H1 (cell line): ENCODE data around the gene CEBPA. TPM values are rescaled to one million over a fixed set of nuclear protein-coding genes. Genes with fewer than 3 reads are reported as not detected.
A peak's percentile ranks its signal among the peaks of the same experiment; 100 is the strongest.

ENCODE experiments used
- CTCF ChIA-PET: fragments of 300-600 bp; sonication (Branson Sonifier 250); formaldehyde crosslinking; loops from one replicate; lab custom pipeline; 2021; ENCODE audit not compliant: partially characterized antibody; lab: Charles Lee
- POLR2A ChIA-PET: fragments of 300-600 bp; sonication (Branson Sonifier 250); formaldehyde crosslinking; loops from one replicate; lab custom pipeline; 2021; ENCODE audit warnings: inconsistent platforms; ENCODE audit not compliant: partially characterized antibody; lab: Charles Lee
- DNase-seq, 2 experiments: peaks; one replicate each; pipeline versions ENCODE4 v3.0.0 to v3.0.0-alpha.2; 2010 to 2022; ENCODE audit warnings: low spot score in 2 of 2, low read depth in 1 of 2, mixed read lengths in 1 of 2
- FAIRE-seq: peaks from 2 replicates; lab custom pipeline; 2011; peaks lifted over from hg19 to GRCh38; lab: Jason Lieb, UNC
- H2AFZ ChIP-seq: 2 replicates; pipeline ENCODE4 v1.8.1; 2012; ENCODE audit warnings: low read length, inconsistent platforms
- H2AK5ac ChIP-seq: 2 replicates; pipeline ENCODE4 v1.6.1; 2013; ENCODE audit warnings: low read depth, low read length
- H2BK120ac ChIP-seq: replicated peaks from 2 replicates; pipeline ENCODE3; 2013; ENCODE audit warnings: low read depth, low read length, inconsistent platforms
- H2BK12ac ChIP-seq: 2 replicates; pipeline ENCODE4 v1.6.1; 2013; ENCODE audit warnings: low read depth, low read length
- H2BK15ac ChIP-seq: 2 replicates; pipeline ENCODE4 v1.6.1; 2013; ENCODE audit warnings: low read length
- H2BK20ac ChIP-seq: 2 replicates; pipeline ENCODE4 v1.6.1; 2013; ENCODE audit warnings: low read length
- H2BK5ac ChIP-seq: 2 replicates; pipeline ENCODE4 v1.6.1; 2013; ENCODE audit warnings: low read depth, low read length
- H3K14ac ChIP-seq: 2 replicates; pipeline ENCODE4 v1.6.1; 2013; ENCODE audit warnings: inconsistent platforms; ENCODE audit not compliant: insufficient read length
- H3K18ac ChIP-seq: 2 replicates; pipeline ENCODE4 v1.6.1; 2013; ENCODE audit warnings: low read length; ENCODE audit errors: extremely low read depth
- H3K23ac ChIP-seq: 2 replicates; pipeline ENCODE4 v1.6.1; 2013; ENCODE audit warnings: inconsistent platforms; ENCODE audit not compliant: insufficient read length
- H3K23me2 ChIP-seq: 2 replicates; pipeline ENCODE4 v1.6.1; 2013; ENCODE audit warnings: low read depth, low read length
- H3K27ac ChIP-seq: 2 replicates; pipeline ENCODE4 v1.6.1; 2011; ENCODE audit warnings: low read depth, low read length, inconsistent platforms
- H3K27me3 ChIP-seq, 4 experiments: replicated peaks in 1 of 4; 1 replicate in 1 of 4; 2 replicates in 3 of 4; pipeline versions ENCODE4 v1.6.1 to v1.8.1; 2011 to 2013; ENCODE audit warnings: low read length in 3 of 4, mild to moderate bottlenecking in 3 of 4, inconsistent platforms in 2 of 4, mixed read lengths in 2 of 4, moderate library complexity in 1 of 4; ENCODE audit not compliant: control insufficient read depth in 3 of 4, insufficient read depth in 3 of 4; ENCODE audit errors: extremely low read depth in 1 of 4
- H3K36me3 ChIP-seq, 4 experiments: 2 replicates each; pipeline versions ENCODE4 v1.6.1 to v1.8.1; 2011 to 2013; ENCODE audit warnings: mild to moderate bottlenecking in 4 of 4, low read length in 3 of 4, moderate library complexity in 2 of 4, control low read depth in 1 of 4, inconsistent platforms in 1 of 4; ENCODE audit not compliant: insufficient read depth in 4 of 4, control insufficient read depth in 2 of 4
- H3K4ac ChIP-seq: replicated peaks from 2 replicates; pipeline ENCODE3; 2013; ENCODE audit warnings: low read length, low read depth, mixed read lengths, inconsistent platforms; ENCODE audit not compliant: insufficient read length
- H3K4me1 ChIP-seq, 4 experiments: replicated peaks in 1 of 4; 1 replicate in 1 of 4; 2 replicates in 3 of 4; pipeline versions ENCODE4 v1.6.1 to v1.8.1; 2011 to 2013; ENCODE audit warnings: low read length in 3 of 4, inconsistent platforms in 2 of 4, mixed read lengths in 1 of 4; ENCODE audit not compliant: insufficient read depth in 4 of 4, control insufficient read depth in 3 of 4
- H3K4me2 ChIP-seq, 2 experiments: 2 replicates each; pipeline versions ENCODE4 v1.6.1 to v1.8.1; 2011 to 2013; ENCODE audit warnings: low read depth in 2 of 2, low read length in 2 of 2, control low read depth in 1 of 2, inconsistent platforms in 1 of 2, mild to moderate bottlenecking in 1 of 2; ENCODE audit not compliant: insufficient read depth in 1 of 2
- H3K4me3 ChIP-seq, 4 experiments: fragments of 200-600, 300-600 bp in 1 of 4; sonication (generic), shearing (Covaris generic), sonication (Bioruptor Twin) in 1 of 4; 2 replicates each; pipeline versions ENCODE4 v1.5.1 to v1.8.1; 2011 to 2016; ENCODE audit warnings: low read length in 4 of 4, low read depth in 3 of 4, control low read depth in 2 of 4, inconsistent platforms in 2 of 4, mild to moderate bottlenecking in 2 of 4, mixed read lengths in 1 of 4, moderate library complexity in 1 of 4; ENCODE audit not compliant: insufficient read depth in 2 of 4; ENCODE audit errors: extremely low read depth in 1 of 4
- H3K56ac ChIP-seq: replicated peaks from 2 replicates; pipeline ENCODE3; 2013; ENCODE audit warnings: low read depth, mild to moderate bottlenecking, mixed read lengths, low read length, inconsistent platforms; ENCODE audit not compliant: insufficient read length
- H3K79me1 ChIP-seq: 2 replicates; pipeline ENCODE4 v1.6.1; 2013; ENCODE audit warnings: low read depth, low read length, control low read depth
- H3K79me2 ChIP-seq, 2 experiments: 2 replicates each; pipeline versions ENCODE4 v1.6.1 to v1.8.1; 2012 to 2013; ENCODE audit warnings: low read length in 2 of 2, mild to moderate bottlenecking in 2 of 2, inconsistent platforms in 1 of 2; ENCODE audit not compliant: insufficient read depth in 2 of 2, control insufficient read depth in 1 of 2
- H3K9ac ChIP-seq, 4 experiments: replicated peaks in 1 of 4; 1 replicate in 1 of 4; 2 replicates in 3 of 4; pipeline versions ENCODE4 v1.6.1 to v1.8.1; 2011 to 2013; ENCODE audit warnings: low read depth in 3 of 4, low read length in 3 of 4, control low read depth in 2 of 4, mild to moderate bottlenecking in 2 of 4, moderate library complexity in 2 of 4, inconsistent platforms in 1 of 4; ENCODE audit errors: extremely low read depth in 1 of 4
- H3K9me3 ChIP-seq, 2 experiments: 2 replicates each; pipeline versions ENCODE4 v1.6.1 to v1.8.1; 2012 to 2013; ENCODE audit warnings: mild to moderate bottlenecking in 2 of 2, moderate library complexity in 2 of 2, control low read depth in 1 of 2, inconsistent platforms in 1 of 2, low read depth in 1 of 2, low read length in 1 of 2, mixed read lengths in 1 of 2; ENCODE audit not compliant: insufficient read depth in 2 of 2
- H4K20me1 ChIP-seq, 2 experiments: replicated peaks in 1 of 2; 2 replicates each; pipeline versions ENCODE3 to v1.8.1; 2011 to 2013; ENCODE audit warnings: inconsistent platforms in 2 of 2, low read length in 2 of 2, mild to moderate bottlenecking in 1 of 2; ENCODE audit not compliant: insufficient read depth in 2 of 2, control insufficient read depth in 1 of 2
- H4K5ac ChIP-seq: 2 replicates; pipeline ENCODE4 v1.6.1; 2013; ENCODE audit warnings: low read length, low read depth, mixed read lengths, inconsistent platforms; ENCODE audit not compliant: insufficient read length
- H4K8ac ChIP-seq: 2 replicates; pipeline ENCODE4 v1.8.0; 2013; ENCODE audit warnings: mild to moderate bottlenecking, moderate library complexity, low read length, inconsistent platforms; ENCODE audit not compliant: insufficient read depth; ENCODE audit errors: extremely low read depth
- H4K91ac ChIP-seq: replicated peaks from 2 replicates; pipeline ENCODE3; 2013; ENCODE audit warnings: low read length, mixed read lengths, inconsistent platforms; ENCODE audit not compliant: insufficient read length
- EGR1 ChIP-seq: IDR thresholded peaks from 2 replicates; pipeline ENCODE4 v1.6.1; 2011; ENCODE audit warnings: low read depth, low read length, borderline replicate concordance
- GABPA ChIP-seq: IDR thresholded peaks from 2 replicates; pipeline ENCODE4 v1.6.1; 2011; ENCODE audit warnings: mild to moderate bottlenecking, low read length, moderate library complexity, borderline replicate concordance; ENCODE audit not compliant: insufficient read depth
- JUND ChIP-seq: IDR thresholded peaks from 2 replicates; pipeline ENCODE4 v1.6.1; 2011; ENCODE audit warnings: mild to moderate bottlenecking, improper control_type of control experiment, low read length
- NRF1 ChIP-seq: IDR thresholded peaks from 2 replicates; pipeline ENCODE4 v1.6.1; 2011; ENCODE audit warnings: mild to moderate bottlenecking, low read depth, low read length, improper control_type of control experiment
- PHF8 ChIP-seq: fragments of 200-600 bp; sonication (generic); conservative IDR thresholded peaks from 2 replicates; pipeline ENCODE4 v1.7.1; 2012; ENCODE audit warnings: low read depth, mild to moderate bottlenecking, inconsistent platforms, low read length, moderate library complexity
- POLR2AphosphoS5 ChIP-seq: IDR thresholded peaks from 2 replicates; pipeline ENCODE4 v1.6.1; 2011; ENCODE audit warnings: low read depth, low read length
- POU5F1 ChIP-seq: IDR thresholded peaks from 2 replicates; pipeline ENCODE4 v1.6.1; 2011; ENCODE audit warnings: low read depth, mild to moderate bottlenecking, low read length, moderate library complexity
- SAP30 ChIP-seq: fragments of 300-600 bp; sonication (generic); IDR thresholded peaks from 2 replicates; pipeline ENCODE4 v1.7.1; 2012; ENCODE audit warnings: low read length, moderate library complexity, mild to moderate bottlenecking, inconsistent platforms; ENCODE audit not compliant: insufficient read depth, insufficient replicate concordance
- SIRT6 ChIP-seq: IDR thresholded peaks from one replicate; pipeline ENCODE4 v1.7.1; 2012; ENCODE audit warnings: low read length, inconsistent platforms
- SP1 ChIP-seq: IDR thresholded peaks from 2 replicates; pipeline ENCODE4 v1.6.1; 2011; ENCODE audit warnings: low read depth, low read length
- TBP ChIP-seq: IDR thresholded peaks from 2 replicates; pipeline ENCODE4 v1.6.1; 2011; ENCODE audit warnings: low read depth, low read length, improper control_type of control experiment
- TEAD4 ChIP-seq: IDR thresholded peaks from 2 replicates; pipeline ENCODE4 v1.6.1; 2012; ENCODE audit warnings: low read depth, low read length, inconsistent platforms, mixed read lengths
- WGBS, 2 experiments: shearing (Covaris generic) in 1 of 2; methylation state at CpG; one replicate each; pipeline versions ENCODE4 v1.1.6 to v1.1.7; 2013 to 2015; ENCODE audit warnings: low lambda C conversion rate in 2 of 2, mixed read lengths in 2 of 2, inconsistent platforms in 1 of 2, low coverage in 1 of 2, missing lambda C conversion rate in 1 of 2; ENCODE audit not compliant: insufficient replicate concordance in 2 of 2, insufficient coverage in 1 of 2, insufficient read length in 1 of 2; ENCODE audit errors: extremely low coverage in 1 of 2, missing lambda C conversion rate in 1 of 2; 5-methylcytosine and 5-hydroxymethylcytosine counted together
- polyA plus RNA-seq, 7 experiments: library from polyadenylated mRNA; depleted of rRNA in 3 of 7; stranded (reverse) in 5 of 7; unstranded in 2 of 7; fragments of >200 nt in 5 of 7; fragments of 200-250 nt in 2 of 7; gene quantifications; 1 replicate in 5 of 7; 2 replicates in 1 of 7; 4 replicates in 1 of 7; pipeline versions ENCODE4 v1.2.1 to v1.2.3, GENCODE V29; 2011 to 2013; ENCODE audit warnings: missing spikeins in 2 of 7, mixed read lengths in 2 of 7
- total RNA-seq: library from RNA; stranded (reverse); fragmentation: NEBNext Ultra II Directional; extraction: Animal tissue kit (Norgen Biotek cat#: 25700); gene quantifications from 2 replicates; pipeline ENCODE4 v1.2.1, GENCODE V29; 2021
- TF ChIP-seq, protein P1 (sequence below): IDR thresholded peaks from 2 replicates; pipeline ENCODE4 v1.6.1; 2011; ENCODE audit warnings: low read depth, mild to moderate bottlenecking, low read length; ENCODE audit not compliant: insufficient read depth

Gene CEBPA
- total and polyA plus RNA-seq, 2 of the 8 experiments (the other 6 are each of a cell fraction or from before 2014, with no cell fraction given): 2.0 to 2.7 TPM

DNA sequence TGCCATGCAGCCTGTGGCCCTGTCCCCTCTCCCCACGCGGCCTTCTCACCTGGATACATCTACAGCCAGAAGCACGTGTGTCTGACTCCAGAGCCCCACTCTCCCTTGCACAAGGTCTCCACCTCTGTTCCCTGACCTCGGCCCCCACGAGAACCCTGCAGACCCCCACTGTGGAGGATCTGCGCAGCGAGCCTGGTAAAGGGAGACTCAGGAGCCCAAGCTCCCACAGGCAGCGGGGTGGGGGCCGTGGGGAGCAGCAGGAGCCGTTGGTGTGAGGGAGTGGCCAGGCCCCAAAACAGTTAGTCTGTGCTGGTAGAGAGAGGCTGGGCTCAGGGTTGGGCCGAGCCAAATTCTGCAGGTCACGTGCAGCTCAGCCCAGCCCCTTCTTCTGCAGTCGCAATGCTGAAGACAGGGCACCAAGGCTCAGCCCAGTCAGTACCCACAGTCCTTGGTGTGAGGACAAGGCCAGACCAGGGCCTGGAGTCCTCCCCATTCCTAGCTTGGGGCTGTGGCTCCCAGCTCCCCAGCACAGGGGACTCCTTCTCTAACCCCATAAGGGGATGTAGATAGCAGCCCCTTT, 48.0 kb downstream of the CEBPA start:
- no peaks in the 10 kb centered on the region for H3K36me3 ChIP-seq
- no peak overlapping the region for H3K27ac ChIP-seq
- no peaks in the 10 kb centered on the region for H3K79me2 ChIP-seq
- H3K23me2 ChIP-seq: peaks cover 13% of the 10 kb centered on the region; the same call in 1 of the 2 replicates
- H2AFZ ChIP-seq: no peak overlapping the region
- no peak overlapping the region for H3K14ac ChIP-seq
- H4K5ac ChIP-seq: no peak overlapping the region
- 0 out of 2 replicates have a peak overlapping the region, but pooled peaks have one; percentile 2 for H4K8ac ChIP-seq
- no peak overlapping the region for H3K4me3 ChIP-seq
- H3K18ac ChIP-seq: no peak overlapping the region
- 90% methylated on average over 9 of the region's 13 CpGs; no CpG with 5 or more reads in 1 of the 2 experiments for WGBS, 2 experiments
- H2BK12ac ChIP-seq: 0 out of 2 replicates have a peak overlapping the region, but pooled peaks have one; percentile 17
- no peaks in the 10 kb centered on the region; a peak in 1 of 7 replicates for H3K27me3 ChIP-seq
- H2BK5ac ChIP-seq: no peak overlapping the region
- H3K9ac ChIP-seq: no peak overlapping the region
- no peak overlapping the region for H2BK15ac ChIP-seq
- no peak for FAIRE-seq
- CTCF ChIA-PET: interaction anchor here (0.6 to 2.6 kb wide), 7 partner anchors 8 to 155 kb away, joined by 3 to 14 read pairs (median 5); partner anchors contain the start of gene CEBPA
- no peak overlapping the region for H2AK5ac ChIP-seq
- H3K4me2 ChIP-seq: no peak overlapping the region
- no peak for DNase-seq
- H3K4ac ChIP-seq: no peak overlapping the region
- no peak overlapping the region for H4K91ac ChIP-seq
- H2BK120ac ChIP-seq: no peak overlapping the region
- H3K23ac ChIP-seq: no peak overlapping the region
- no peaks in the 10 kb centered on the region for H3K9me3 ChIP-seq
- peaks cover 6% of the 10 kb centered on the region; the same call in 1 of the 2 replicates for H3K79me1 ChIP-seq
- peaks cover 0 to 4% (median under 1%) of the 10 kb centered on the region in 4 experiments; a peak in 4 of 7 replicates for H3K4me1 ChIP-seq
- H3K56ac ChIP-seq: no peak overlapping the region
- H2BK20ac ChIP-seq: no peak overlapping the region
- peaks cover 0 to 12% of the 10 kb centered on the region in 2 experiments for H4K20me1 ChIP-seq
- POLR2A ChIA-PET: interaction anchor here (2.0 to 3.1 kb wide), 2 partner anchors 11 to 119 kb away, joined by 8 to 9 read pairs; partner anchors contain the start of gene CEBPG
- TF ChIP-seq JUND (no peak), NRF1 (no peak), SIRT6 (no peak), TBP (no peak), SP1 (no peak), GABPA (no peak), SAP30 (no peak), POLR2AphosphoS5 (no peak), POU5F1 (no peak), EGR1 (no peak), TEAD4 (no peak), PHF8 (no peak)
- TF ChIP-seq, protein P1, sequence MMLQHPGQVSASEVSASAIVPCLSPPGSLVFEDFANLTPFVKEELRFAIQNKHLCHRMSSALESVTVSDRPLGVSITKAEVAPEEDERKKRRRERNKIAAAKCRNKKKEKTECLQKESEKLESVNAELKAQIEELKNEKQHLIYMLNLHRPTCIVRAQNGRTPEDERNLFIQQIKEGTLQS: no peak
